ENCODE results near the gene SGCA. TPM values are rescaled to one million over a fixed set of nuclear protein-coding genes. Genes with fewer than 3 reads are reported as not detected.

The SGCA gene
- total and polyA plus RNA-seq, 2 of the 8 experiments (the other 6 are each of a cell fraction or from before 2014, with no cell fraction given): 0.12 TPM; not detected in 1

DNA sequence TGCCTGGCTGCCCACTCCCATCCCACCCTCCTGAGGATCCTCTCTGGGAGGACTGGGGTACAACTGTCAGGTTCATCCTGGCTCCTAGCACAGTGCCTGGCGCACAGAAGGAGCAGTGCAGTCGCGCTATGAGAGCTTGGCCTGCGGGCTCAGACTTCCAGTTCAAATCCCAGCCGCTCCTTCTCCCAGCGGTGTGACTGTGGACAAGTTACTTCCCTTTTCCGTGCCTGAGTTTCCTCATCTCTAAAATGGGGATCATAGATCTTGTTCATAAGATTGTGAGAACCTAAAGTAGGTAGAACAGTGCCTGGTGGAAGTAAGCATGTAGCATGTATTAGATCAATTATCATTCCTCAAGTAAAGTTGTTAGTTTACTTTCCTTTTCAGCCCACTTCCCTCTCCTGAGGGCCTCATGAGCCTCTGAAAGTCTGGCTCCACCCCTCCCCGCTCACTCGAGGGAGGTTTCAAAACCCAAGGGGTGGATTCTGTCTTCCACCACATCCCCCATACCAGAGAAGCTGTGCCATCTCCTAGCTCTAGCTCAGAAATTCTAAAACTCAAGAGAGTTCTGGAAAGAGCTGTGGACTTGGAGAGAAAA, 55.6 kb downstream of the SGCA start:
- H2BK120ac ChIP-seq (replicated peaks; ENCODE audit: low read depth, low read length): no peak overlapping the region

More for the DNA sequence above, 55.6 kb downstream of the SGCA start:
- Histone ChIP-seq H3K9me3 (ENCODE audit: insufficient read depth in 2 of 2, low read depth in 1 of 2, low read length in 1 of 2) (peaks cover 9 to 12% of the 10 kb centered on the region in 2 experiments), H3K36me3 (ENCODE audit: control insufficient read depth in 2 of 4, insufficient read depth in 4 of 4, low read length in 3 of 4) (no peaks in the 10 kb centered on the region), H4K20me1 (replicated peaks in 1 of 2; ENCODE audit: control insufficient read depth in 1 of 2, insufficient read depth in 2 of 2, low read length in 2 of 2) (no peaks in the 10 kb centered on the region), H2BK20ac (ENCODE audit: low read length) (no peak overlapping the region), H3K14ac (ENCODE audit: insufficient read length) (no peak overlapping the region), H3K56ac (replicated peaks; ENCODE audit: insufficient read length, low read depth, low read length) (no peak overlapping the region), H2AFZ (ENCODE audit: low read length) (no peak overlapping the region; the same call in 1 of the 2 replicates), H3K79me2 (ENCODE audit: control insufficient read depth in 1 of 2, insufficient read depth in 2 of 2, low read length in 2 of 2) (no peaks in the 10 kb centered on the region), H3K9ac (replicated peaks in 1 of 4; ENCODE audit: extremely low read depth in 1 of 4, low read depth in 3 of 4, low read length in 3 of 4) (no peak overlapping the region), H3K4me3 (ENCODE audit: extremely low read depth in 1 of 4, insufficient read depth in 2 of 4, low read depth in 3 of 4, low read length in 4 of 4) (no peak overlapping the region), H2BK12ac (ENCODE audit: low read depth, low read length) (no peak overlapping the region), H3K27me3 (replicated peaks in 1 of 4; ENCODE audit: control insufficient read depth in 3 of 4, extremely low read depth in 1 of 4, insufficient read depth in 3 of 4, low read length in 3 of 4) (no peaks in the 10 kb centered on the region; a peak in 1 of 7 replicates), H3K4me2 (ENCODE audit: insufficient read depth in 1 of 2, low read depth in 2 of 2, low read length in 2 of 2) (no peak overlapping the region), H2BK5ac (ENCODE audit: low read depth, low read length) (no peak overlapping the region), H4K8ac (ENCODE audit: extremely low read depth, insufficient read depth, low read length) (no peak overlapping the region; the same call in 1 of the 2 replicates), H3K4me1 (replicated peaks in 1 of 4; ENCODE audit: control insufficient read depth in 3 of 4, insufficient read depth in 4 of 4, low read length in 3 of 4) (peaks cover 2 to 7% (median 6%) of the 10 kb centered on the region in 4 experiments; a peak in 6 of 7 replicates), H4K5ac (ENCODE audit: insufficient read length, low read depth, low read length) (no peak overlapping the region), H3K23me2 (ENCODE audit: low read depth, low read length) (no peaks in the 10 kb centered on the region), H3K23ac (ENCODE audit: insufficient read length) (no peak overlapping the region), H3K18ac (ENCODE audit: extremely low read depth, low read length) (no peak overlapping the region), H4K91ac (replicated peaks; ENCODE audit: insufficient read length, low read length) (no peak overlapping the region), H3K27ac (ENCODE audit: low read depth, low read length) (no peak overlapping the region), H2BK15ac (ENCODE audit: low read length) (0 out of 2 replicates have a peak overlapping the region, but pooled peaks have one; percentile 83), H2AK5ac (ENCODE audit: low read depth, low read length) (no peak overlapping the region), H3K79me1 (ENCODE audit: low read depth, low read length) (no peaks in the 10 kb centered on the region), H3K4ac (replicated peaks; ENCODE audit: insufficient read length, low read depth, low read length) (no peak overlapping the region)
- CTCF ChIA-PET (ENCODE audit: partially characterized antibody): interaction anchor here (1.3 to 24.4 kb wide), 5 partner anchors 9 to 60 kb away, joined by 4 to 1349 read pairs (median 10); partner anchors contain the start of genes COL1A1 and TMEM92
- FAIRE-seq: no peak
- POLR2A ChIA-PET (ENCODE audit: partially characterized antibody): no interaction called here
- DNase-seq (ENCODE audit: low read depth in 1 of 2, low spot score in 2 of 2): no peak
- TF ChIP-seq SP2 (IDR thresholded peaks at IDR 0.05; ENCODE audit: low read length) (no peak), SUZ12 (IDR thresholded peaks at IDR 0.05; ENCODE audit: low read length) (no peak), CHD2 (IDR thresholded peaks at IDR 0.05; ENCODE audit: low read length) (no peak), CBX5 (IDR thresholded peaks at IDR 0.05; ENCODE audit: low read depth, low read length) (no peak), EZH2 (IDR thresholded peaks at IDR 0.05; ENCODE audit: low read depth, low read length, severe bottlenecking) (no peak), EGR1 (IDR thresholded peaks at IDR 0.05; ENCODE audit: borderline replicate concordance, low read depth, low read length) (no peak)
- TF ChIP-seq, protein P1, sequence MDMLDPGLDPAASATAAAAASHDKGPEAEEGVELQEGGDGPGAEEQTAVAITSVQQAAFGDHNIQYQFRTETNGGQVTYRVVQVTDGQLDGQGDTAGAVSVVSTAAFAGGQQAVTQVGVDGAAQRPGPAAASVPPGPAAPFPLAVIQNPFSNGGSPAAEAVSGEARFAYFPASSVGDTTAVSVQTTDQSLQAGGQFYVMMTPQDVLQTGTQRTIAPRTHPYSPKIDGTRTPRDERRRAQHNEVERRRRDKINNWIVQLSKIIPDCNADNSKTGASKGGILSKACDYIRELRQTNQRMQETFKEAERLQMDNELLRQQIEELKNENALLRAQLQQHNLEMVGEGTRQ (IDR thresholded peaks at IDR 0.05; ENCODE audit: low read length): no peak
- 94% methylated on average over 9 of the region's 9 CpGs; no CpG with 5 or more reads in 1 of the 2 experiments for WGBS, 2 experiments (ENCODE audit: extremely low coverage in 1 of 2, insufficient coverage in 1 of 2, insufficient read length in 1 of 2, insufficient replicate concordance in 2 of 2, low coverage in 1 of 2, low lambda C conversion rate in 2 of 2, missing lambda C conversion rate in 1 of 2)
